ENCODE data around the gene ZNF385B. TPM values are rescaled to one million over a fixed set of nuclear protein-coding genes. Genes with fewer than 3 reads are reported as not detected.
A peak's percentile ranks its signal among the peaks of the same experiment; 100 is the strongest.

Gene ZNF385B
- total RNA-seq, 2 donors from 2014 or later, result 5.3 to 18.1 TPM

DNA sequence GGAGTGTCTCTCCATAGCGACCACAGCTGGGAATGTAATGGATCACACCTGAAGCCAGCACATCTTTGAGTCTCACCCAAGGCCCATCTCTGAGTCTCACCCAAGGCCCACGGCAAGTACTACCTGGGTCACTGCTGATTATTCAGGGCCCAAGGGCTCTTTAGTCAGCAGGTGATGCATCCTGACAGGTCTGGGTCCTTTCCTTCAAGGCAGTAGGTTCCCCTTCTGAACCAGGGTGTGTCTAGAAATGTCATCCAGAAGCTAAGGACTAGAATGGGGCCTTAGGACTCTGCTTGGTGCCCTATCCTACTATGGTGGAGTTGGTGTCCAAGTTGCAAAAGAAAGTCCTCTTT is 248.1 kb downstream of the ZNF385B start:
- H3K4me3 Mint-ChIP-seq, result no peak overlapping the region

DNA sequence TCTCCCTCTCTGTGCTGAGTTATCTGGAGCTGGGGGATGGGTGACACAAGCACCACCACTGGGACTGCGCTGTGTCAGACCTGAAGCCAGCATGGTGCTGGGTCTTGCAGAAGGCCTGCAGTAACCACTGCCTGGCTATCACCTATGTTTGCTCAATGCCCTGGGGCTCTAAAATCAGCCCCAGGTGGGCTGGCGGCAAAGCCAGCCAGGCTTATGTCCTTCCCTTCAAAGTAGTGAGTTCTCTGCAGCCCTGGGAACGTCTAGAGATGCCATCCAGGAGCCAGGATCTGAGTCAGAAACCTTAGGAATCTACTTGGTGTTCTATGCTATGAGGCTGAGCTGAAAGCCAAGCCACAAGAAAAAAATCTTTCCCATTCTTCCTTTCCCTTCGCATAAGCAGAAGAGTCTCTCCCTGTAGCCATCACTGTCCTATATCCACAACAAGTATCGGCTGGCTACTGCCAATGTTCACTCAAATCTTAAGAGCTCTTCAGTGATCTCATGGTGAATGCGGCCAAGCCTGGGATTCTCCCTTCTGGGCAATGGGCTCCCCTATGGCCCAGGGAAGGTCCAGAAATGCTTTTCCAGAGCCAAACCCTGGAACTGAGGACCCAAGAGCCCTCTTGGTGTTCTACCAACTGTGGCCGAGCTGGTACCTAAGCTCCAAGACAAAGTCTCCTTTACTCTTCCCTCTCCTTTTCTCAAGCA is 248.7 kb downstream of the ZNF385B start:
- peaks cover 11% of the 10 kb centered on the region for H3K4me1 ChIP-seq (ENCODE audit: control insufficient read depth, insufficient read depth, low read length)
- Mint-ChIP-seq H3K27me3 (ENCODE audit: insufficient read depth) (no peaks in the 10 kb centered on the region), H3K4me3 (no peak overlapping the region), H3K9me3 (no peaks in the 10 kb centered on the region), H3K27ac (no peak overlapping the region), H3K4me1 (peaks cover 20% of the 10 kb centered on the region), H3K36me3 (ENCODE audit: low read depth) (no peaks in the 10 kb centered on the region)
- DNase-seq, result peak; percentile 62
- H3K27ac ChIP-seq (ENCODE audit: low read depth, low read length), result no peak overlapping the region
- H3K4me3 ChIP-seq (ENCODE audit: low read length), result no peak overlapping the region
- H3K9ac ChIP-seq (ENCODE audit: extremely low read depth, low read length, poor library complexity, severe bottlenecking), result no peak overlapping the region
- no peaks in the 10 kb centered on the region for H3K9me3 ChIP-seq (ENCODE audit: control insufficient read depth, low read length)
- TF ChIP-seq CTCF (conservative IDR thresholded peaks at IDR 0.05), result no peak
- no peaks in the 10 kb centered on the region for H3K27me3 ChIP-seq (ENCODE audit: control insufficient read depth, insufficient read depth, low read length, poor library complexity, severe bottlenecking)
- no peaks in the 10 kb centered on the region for H3K36me3 ChIP-seq (ENCODE audit: control insufficient read depth, insufficient read depth, low read length)
- WGBS, 2 experiments (ENCODE audit: insufficient coverage in 1 of 2, insufficient read length in 1 of 2), result 86 to 96% methylated on average over 6 to 7 of the region's 7 CpGs

More for the DNA sequence above, 248.1 kb downstream of the ZNF385B start:
- no peak overlapping the region for H3K4me3 ChIP-seq (ENCODE audit: low read length)
- Mint-ChIP-seq H3K36me3 (ENCODE audit: low read depth) (no peaks in the 10 kb centered on the region), H3K27me3 (ENCODE audit: insufficient read depth) (no peaks in the 10 kb centered on the region), H3K9me3 (no peaks in the 10 kb centered on the region), H3K27ac (no peak overlapping the region), H3K4me1 (peaks cover 17% of the 10 kb centered on the region)
- peaks cover 11% of the 10 kb centered on the region for H3K4me1 ChIP-seq (ENCODE audit: control insufficient read depth, insufficient read depth, low read length)
- no peak for TF ChIP-seq CTCF (conservative IDR thresholded peaks at IDR 0.05)
- H3K36me3 ChIP-seq (ENCODE audit: control insufficient read depth, insufficient read depth, low read length), result no peaks in the 10 kb centered on the region
- no peak overlapping the region for H3K27ac ChIP-seq (ENCODE audit: low read depth, low read length)
- 95% methylated on average over 2 of the region's 2 CpGs; no CpG with 5 or more reads in 1 of the 2 experiments for WGBS, 2 experiments (ENCODE audit: insufficient coverage in 1 of 2, insufficient read length in 1 of 2)
- H3K27me3 ChIP-seq (ENCODE audit: control insufficient read depth, insufficient read depth, low read length, poor library complexity, severe bottlenecking), result no peaks in the 10 kb centered on the region
- H3K9ac ChIP-seq (ENCODE audit: extremely low read depth, low read length, poor library complexity, severe bottlenecking), result no peak overlapping the region
- no peaks in the 10 kb centered on the region for H3K9me3 ChIP-seq (ENCODE audit: control insufficient read depth, low read length)
- DNase-seq, result no peak

- TF ChIP-seq CTCF (conservative IDR thresholded peaks at IDR 0.05), result no peak
- no peak overlapping the region for H3K27ac Mint-ChIP-seq
- Histone ChIP-seq H3K27ac (ENCODE audit: low read depth, low read length) (no peak overlapping the region), H3K36me3 (ENCODE audit: control insufficient read depth, insufficient read depth, low read length) (no peaks in the 10 kb centered on the region), H3K9ac (ENCODE audit: extremely low read depth, low read length, poor library complexity, severe bottlenecking) (no peak overlapping the region), H3K27me3 (ENCODE audit: control insufficient read depth, insufficient read depth, low read length, poor library complexity, severe bottlenecking) (no peaks in the 10 kb centered on the region), H3K9me3 (ENCODE audit: control insufficient read depth, low read length) (no peaks in the 10 kb centered on the region), H3K4me1 (ENCODE audit: control insufficient read depth, insufficient read depth, low read length) (peaks cover 11% of the 10 kb centered on the region), H3K4me3 (ENCODE audit: low read length) (no peak overlapping the region)
- no peak for DNase-seq
- no peaks in the 10 kb centered on the region for H3K9me3 Mint-ChIP-seq
- H3K4me1 Mint-ChIP-seq, result peaks cover 20% of the 10 kb centered on the region
- WGBS, 2 experiments (ENCODE audit: insufficient coverage in 1 of 2, insufficient read length in 1 of 2), result 48% methylated on average over 1 of the region's 1 CpG; no CpG with 5 or more reads in 1 of the 2 experiments
- no peak overlapping the region for H3K4me3 Mint-ChIP-seq
- no peaks in the 10 kb centered on the region for H3K36me3 Mint-ChIP-seq (ENCODE audit: low read depth)
- H3K27me3 Mint-ChIP-seq (ENCODE audit: insufficient read depth), result no peaks in the 10 kb centered on the region
Measured at GRCh38 chr2:179612108-179612507, 249.3 kb downstream of the ZNF385B start.

Measured in endodermal cell (in vitro differentiated cells).